ENCODE measurements around the gene SLC1A3.

Gene SLC1A3

DNA sequence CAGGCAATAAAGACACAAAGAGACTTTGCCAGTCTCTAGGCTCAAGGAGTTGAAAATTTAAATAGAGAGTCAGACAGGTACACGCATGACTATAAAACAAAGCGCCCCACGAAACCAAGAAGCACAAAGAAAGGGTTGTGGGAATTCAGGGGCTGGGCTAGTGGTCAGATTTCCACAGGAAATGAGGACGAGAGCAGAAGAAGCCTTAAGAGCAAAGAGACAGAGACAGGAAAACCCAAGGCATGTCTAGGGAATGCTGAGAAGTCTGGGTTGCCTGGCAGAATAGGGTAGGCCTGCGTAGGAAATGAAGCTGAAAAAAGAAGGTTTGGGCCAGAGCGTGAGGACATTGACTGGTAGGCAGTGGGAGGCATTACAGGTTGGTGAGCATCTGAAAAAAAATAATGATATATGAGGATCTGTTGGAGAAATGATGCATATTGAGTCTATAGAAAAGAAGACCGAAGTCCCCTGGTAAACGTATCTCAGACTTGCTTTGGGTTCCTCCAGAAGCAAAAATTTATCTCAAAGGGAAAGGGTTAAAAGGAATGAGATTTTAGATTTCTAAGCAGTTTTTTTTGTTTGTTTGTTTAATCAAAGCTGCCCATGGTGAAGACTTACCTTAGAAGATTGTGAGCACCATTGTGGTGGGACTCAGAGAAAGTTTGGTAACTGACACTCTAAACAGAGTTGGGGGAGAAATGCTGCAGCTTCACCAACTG is 51.8 kb downstream of the SLC1A3 start:
- no peak for DNase-seq (ENCODE audit: low read depth)

DNA sequence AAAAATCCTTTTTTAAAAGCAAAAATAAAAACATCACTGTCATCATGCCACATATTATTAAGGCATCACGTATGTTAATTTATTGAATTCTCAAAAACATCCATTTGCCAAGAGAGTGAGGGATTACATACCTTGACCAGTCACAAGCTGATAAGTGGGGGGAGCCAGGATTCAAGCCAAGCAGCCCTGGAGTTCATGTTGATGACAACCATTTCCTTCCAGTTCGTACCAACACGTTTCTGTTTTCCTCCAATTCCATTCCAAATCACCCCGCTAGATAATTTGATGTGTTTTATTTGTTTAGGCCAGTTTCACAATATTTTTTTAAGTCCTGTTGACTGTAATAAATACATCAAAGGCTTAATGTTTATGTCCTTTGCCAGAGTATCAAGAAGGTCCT is 53.0 kb downstream of the SLC1A3 start:
- no peak for DNase-seq (ENCODE audit: low read depth)

DNA sequence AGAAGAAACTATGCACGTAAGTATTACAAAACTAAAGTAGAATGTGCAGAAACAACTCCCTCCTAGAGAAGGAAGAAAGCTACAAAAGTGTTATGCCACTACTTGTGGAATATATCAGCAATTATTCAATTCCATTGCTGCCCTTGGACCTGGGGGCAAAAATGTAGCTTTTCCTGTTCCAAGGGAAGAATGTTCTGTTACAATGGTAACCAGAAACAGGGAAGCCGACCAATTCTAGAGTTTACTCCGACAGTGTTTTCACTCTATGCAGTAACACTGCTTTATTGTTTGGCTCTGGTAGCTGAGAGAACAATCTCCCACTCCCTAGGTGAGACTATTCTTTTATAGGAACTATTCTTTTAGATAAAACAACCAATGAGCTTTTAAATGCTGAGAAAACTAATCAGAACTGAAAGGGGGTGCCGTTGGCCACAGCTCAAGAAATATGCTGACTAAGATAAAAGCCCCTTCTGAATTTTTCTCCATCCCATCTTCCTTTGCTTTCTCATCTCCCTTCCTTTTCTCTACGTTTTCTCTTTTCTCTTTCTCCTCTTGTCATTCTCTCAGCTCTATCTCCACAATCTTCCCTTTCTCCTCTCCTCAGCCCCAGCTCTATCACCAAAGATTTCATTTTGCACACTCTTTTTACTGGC is 54.1 kb downstream of the SLC1A3 start:
- no peak for DNase-seq (ENCODE audit: low read depth)

GRCh38 chr5:36661456-36662220 is 55.2 kb downstream of the SLC1A3 start:
- no peak for DNase-seq (ENCODE audit: low read depth)

DNA sequence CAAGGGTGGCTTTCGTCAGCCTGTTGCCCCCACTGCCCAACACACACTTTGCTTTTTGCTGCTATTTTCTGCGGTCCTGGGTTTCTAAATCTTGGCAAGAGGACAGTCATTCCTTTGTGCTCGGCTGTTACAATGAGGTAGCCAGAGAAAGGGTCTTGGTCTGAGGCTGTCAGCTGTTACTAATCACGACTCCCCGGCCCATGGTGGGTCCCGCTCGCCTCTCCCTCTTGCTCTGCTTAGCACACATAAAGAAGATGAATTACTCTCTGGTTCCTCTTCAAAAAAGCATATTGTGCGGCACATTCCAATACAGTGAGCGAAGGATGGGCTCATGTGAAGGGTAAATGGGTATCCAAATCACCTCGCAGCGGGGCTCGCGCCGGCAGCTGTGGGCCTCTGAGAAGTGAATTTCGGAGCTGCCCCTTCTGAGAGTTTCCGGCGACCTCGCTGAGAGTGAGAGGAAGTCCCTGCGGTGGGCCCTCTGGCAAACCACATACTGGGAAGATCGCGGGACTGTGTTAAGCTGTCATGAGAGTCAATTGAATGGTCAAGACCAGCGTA is 56.0 kb downstream of the SLC1A3 start:
- no peak for DNase-seq (ENCODE audit: low read depth)

GRCh38 chr5:36664766-36665165 is 58.4 kb downstream of the SLC1A3 start:
- DNase-seq (ENCODE audit: low read depth) = no peak

GRCh38 chr5:36665628-36666027 is 59.2 kb downstream of the SLC1A3 start:
- DNase-seq (ENCODE audit: low read depth) = no peak

DNA sequence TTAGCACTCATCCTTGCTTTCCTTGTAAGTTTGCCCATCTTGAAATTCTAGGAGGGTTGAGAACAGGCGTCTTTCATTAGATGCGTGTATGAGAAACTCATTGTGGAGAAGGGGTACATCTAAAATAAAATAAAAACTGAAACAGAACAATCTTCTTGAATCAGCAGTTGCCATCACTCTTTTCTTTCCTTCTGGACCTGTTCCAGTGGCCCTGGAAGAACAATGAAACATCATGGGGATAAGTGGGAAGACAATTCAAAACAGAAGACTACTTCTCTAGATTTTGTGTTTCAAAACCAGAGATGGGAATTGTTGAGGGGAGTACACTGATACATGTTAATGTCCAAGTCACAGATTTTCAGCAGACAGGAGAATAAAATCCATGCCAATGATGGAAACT is 59.9 kb downstream of the SLC1A3 start:
- DNase-seq (ENCODE audit: low read depth) = no peak

DNA sequence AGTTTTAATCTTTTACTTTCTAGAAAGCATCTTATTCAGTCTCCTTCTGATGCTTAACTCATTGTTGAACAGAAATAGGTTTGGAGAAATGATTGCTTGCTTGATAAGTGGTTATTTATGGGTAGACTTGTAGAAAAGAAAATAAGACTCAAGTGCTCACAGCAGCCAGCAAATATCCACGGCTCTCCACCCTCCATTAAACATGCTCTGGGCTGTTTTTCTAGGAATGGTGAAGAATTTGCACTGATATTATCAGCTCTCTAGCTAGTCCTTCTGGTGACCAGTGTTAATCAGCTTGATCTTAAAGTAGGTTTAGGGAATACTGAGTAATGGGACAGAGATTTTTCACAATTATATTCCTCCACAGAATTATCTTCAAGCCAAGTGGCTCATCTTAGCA is 60.6 kb downstream of the SLC1A3 start:
- DNase-seq (ENCODE audit: low read depth) = no peak

- DNase-seq (ENCODE audit: low read depth) = no peak
These were observed 61.4 kb downstream of the SLC1A3 start for GRCh38 chr5:36667824-36668223.

DNA sequence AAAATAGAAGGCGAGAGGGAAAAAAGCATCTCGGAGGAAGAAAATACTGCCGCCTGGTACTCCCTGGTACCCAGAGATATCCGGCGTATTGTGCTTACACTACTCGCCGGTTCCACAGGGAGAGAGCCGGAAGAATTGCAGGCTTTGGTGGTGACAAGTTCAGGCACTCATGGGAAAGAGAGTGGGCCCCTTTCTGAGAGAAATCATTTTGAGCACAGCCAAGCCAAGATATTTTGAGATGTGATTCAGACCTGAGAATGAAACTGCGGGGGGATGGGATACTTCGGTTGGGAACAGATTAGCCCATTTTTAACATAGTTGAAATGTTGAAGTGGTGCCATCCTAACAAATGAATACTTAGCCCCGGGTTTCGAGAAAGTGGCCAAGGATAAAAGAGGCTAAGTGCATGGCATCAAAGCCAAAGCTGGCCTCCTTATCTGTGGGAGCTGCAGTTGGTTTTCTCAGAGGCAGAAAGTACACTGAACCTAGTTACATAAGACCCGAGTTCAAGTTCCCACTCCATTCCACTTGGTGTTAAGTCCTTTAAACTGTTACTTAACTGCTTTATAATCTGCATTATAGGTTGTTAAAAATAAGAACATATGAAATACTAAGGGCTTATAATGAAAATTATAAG is 62.7 kb downstream of the SLC1A3 start:
- DNase-seq (ENCODE audit: low read depth) = no peak

- no peak for DNase-seq (ENCODE audit: low read depth)
These were observed 64.1 kb downstream of the SLC1A3 start for GRCh38 chr5:36670548-36670947.

DNA sequence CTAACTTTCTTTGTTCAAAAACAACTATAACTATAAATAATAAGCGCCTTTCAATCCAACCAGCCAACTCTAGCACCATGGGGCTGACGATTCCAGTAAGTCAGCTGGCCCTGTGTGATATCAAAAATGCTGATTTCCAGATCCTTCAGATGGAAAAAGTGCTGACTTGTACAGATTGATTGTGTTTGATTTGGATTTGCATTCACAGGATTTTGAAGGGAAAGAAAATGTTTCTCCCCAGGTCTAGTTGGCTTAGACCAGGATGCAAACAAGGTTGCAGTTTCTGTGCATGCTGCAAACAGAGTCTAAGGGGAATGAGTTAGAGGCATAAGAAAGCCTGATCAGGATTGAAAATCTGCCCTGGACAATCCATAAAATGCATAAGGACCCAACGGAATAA is 68.9 kb downstream of the SLC1A3 start:
- DNase-seq (ENCODE audit: low read depth) = no peak

GRCh38 chr5:36679221-36679989 is 73.0 kb downstream of the SLC1A3 start:
- DNase-seq (ENCODE audit: low read depth) = no peak

GRCh38 chr5:36680066-36680465 is 73.7 kb downstream of the SLC1A3 start:
- no peak for DNase-seq (ENCODE audit: low read depth)

GRCh38 chr5:36681711-36682110 is 75.3 kb downstream of the SLC1A3 start:
- no peak for DNase-seq (ENCODE audit: low read depth)

GRCh38 chr5:36682499-36682898 is 76.1 kb downstream of the SLC1A3 start:
- no peak for DNase-seq (ENCODE audit: low read depth)

GRCh38 chr5:36683821-36684434 is 77.5 kb downstream of the SLC1A3 start:
- no peak for DNase-seq (ENCODE audit: low read depth)

- DNase-seq (ENCODE audit: low read depth) = no peak
These were observed 79.4 kb downstream of the SLC1A3 start for GRCh38 chr5:36685631-36686288.

DNA sequence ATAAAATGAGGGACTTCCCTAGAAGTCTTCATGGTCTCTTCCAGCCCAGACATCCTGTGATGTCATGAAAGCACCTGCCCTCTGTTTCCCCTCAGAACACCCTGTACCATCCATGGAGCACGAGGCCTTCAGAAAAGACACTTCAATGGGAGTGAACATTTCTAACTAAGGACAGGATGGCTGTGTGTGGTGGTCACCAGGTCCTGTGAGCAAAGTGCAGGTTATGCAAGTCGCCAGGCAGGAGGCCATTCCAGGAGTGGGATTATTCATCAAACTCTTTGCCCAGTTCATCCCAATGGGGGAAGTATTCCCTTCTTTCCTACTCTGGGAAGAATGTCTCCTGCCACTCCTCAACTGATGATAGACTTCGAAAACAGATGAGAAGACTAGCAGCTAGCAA is 80.5 kb downstream of the SLC1A3 start:
- DNase-seq (ENCODE audit: low read depth) = no peak

DNA sequence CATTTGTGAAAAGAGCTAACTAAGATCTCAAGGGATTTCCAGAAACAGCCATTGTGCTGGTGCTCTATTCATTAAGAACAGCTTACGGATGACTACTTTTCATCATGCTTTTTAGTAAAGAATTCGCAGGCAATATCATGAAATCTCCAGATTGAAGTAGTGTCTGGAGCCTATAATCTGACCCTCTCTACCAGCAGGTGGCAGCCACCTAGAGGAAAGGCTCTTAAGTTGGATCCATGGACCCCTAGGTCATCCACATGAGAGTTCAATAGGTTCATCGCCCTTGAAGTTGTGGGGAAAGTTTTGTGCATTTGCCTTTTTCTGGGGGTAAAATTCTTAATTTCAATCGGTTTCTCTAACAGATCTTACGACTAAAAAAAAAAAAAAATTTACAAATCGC is 82.3 kb downstream of the SLC1A3 start:
- DNase-seq (ENCODE audit: low read depth) = no peak
